HG03442 (cell line): Measurements from ENCODE around the gene CCDC9.
"Not testable (repeated sequence)": the region's sequence is repeated elsewhere in the genome, so short reads cannot be mapped to it uniquely, and the experiment has no call there.

Experiments used
- ATAC-seq: cut with Tn5 transposase; IDR thresholded peaks from one replicate; pipeline ENCODE4 v1.9.1; 2021; ENCODE audit warnings: mild to moderate bottlenecking, moderate library complexity; ENCODE audit not compliant: unreplicated experiment

CCDC9 gene

GRCh38 chr19:47231215-47232054, 24.9 kb upstream of the CCDC9 start:
- ATAC-seq: no peak

- ATAC-seq: no peak
Observed at GRCh38 chr19:47232422-47233211, 23.7 kb upstream of the CCDC9 start.

GRCh38 chr19:47236072-47236675, 20.2 kb upstream of the CCDC9 start:
- ATAC-seq: no peak

- ATAC-seq: no peak
Observed at GRCh38 chr19:47239152-47239551, 17.2 kb upstream of the CCDC9 start.

GRCh38 chr19:47239610-47240296, 16.6 kb upstream of the CCDC9 start:
- no peak for ATAC-seq

GRCh38 chr19:47240556-47240955, 15.8 kb upstream of the CCDC9 start:
- no peak for ATAC-seq

- ATAC-seq: no peak
Observed at GRCh38 chr19:47240996-47241918, 15.1 kb upstream of the CCDC9 start.

GRCh38 chr19:47241919-47242577, 14.3 kb upstream of the CCDC9 start:
- no peak for ATAC-seq

GRCh38 chr19:47243364-47243775, 13.0 kb upstream of the CCDC9 start:
- ATAC-seq: no peak

GRCh38 chr19:47243776-47244547, 12.4 kb upstream of the CCDC9 start:
- ATAC-seq: peak; percentile 47

GRCh38 chr19:47247308-47247990, 8.9 kb upstream of the CCDC9 start:
- no peak for ATAC-seq

- not testable (repeated sequence) for ATAC-seq
Observed at GRCh38 chr19:47253016-47253415, 3.3 kb upstream of the CCDC9 start.

GRCh38 chr19:47253467-47253881, 2.9 kb upstream of the CCDC9 start:
- no peak for ATAC-seq

- no peak for ATAC-seq
Observed at GRCh38 chr19:47253970-47254369, 2.4 kb upstream of the CCDC9 start.

- peak; percentile 69 for ATAC-seq
Observed at GRCh38 chr19:47256693-47257410, 527 bp downstream of the CCDC9 start.

- ATAC-seq: no peak
Observed at GRCh38 chr19:47257411-47258169, 1.3 kb downstream of the CCDC9 start.

- ATAC-seq: no peak
Observed at GRCh38 chr19:47258434-47258833, 2.1 kb downstream of the CCDC9 start.
